ENCODE results near the gene PALLD.

DNA sequence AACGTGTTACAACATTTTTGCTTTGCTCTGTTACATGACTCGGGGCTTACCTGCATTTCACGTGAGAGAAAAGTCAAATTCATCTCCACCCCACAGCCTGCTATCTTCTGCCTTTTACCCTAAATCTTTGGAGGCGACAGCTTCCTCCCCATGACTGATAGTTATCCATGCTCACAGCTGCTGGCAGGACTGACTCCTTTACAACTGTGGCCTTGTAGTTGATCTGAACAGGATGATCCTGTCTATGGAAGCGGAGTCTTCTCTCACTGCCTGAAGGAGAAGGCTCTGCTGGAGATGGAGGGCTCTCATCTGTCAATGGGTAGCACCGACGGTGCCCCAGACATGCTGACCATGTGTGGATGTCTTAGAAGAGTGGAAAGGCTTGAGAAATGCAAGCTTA lies 362.2 kb downstream of the PALLD start:
- TF ChIP-seq POLR2AphosphoS5 (IDR thresholded peaks at IDR 0.05; ENCODE audit: borderline replicate concordance, low read depth, low read length) (no peak), EZH2 (IDR thresholded peaks at IDR 0.05) (no peak), FOXP2 (optimal IDR thresholded peaks at IDR 0.05; ENCODE audit: control extremely low read depth, extremely low read length, insufficient read depth) (no peak)

Measured in SK-N-MC (cell line).